Tibial nerve (tissue), 4 donors: Measurements from ENCODE around the gene SETD3.

ENCODE experiments used
- CTCF ChIP-seq, 5 experiments: fragments of 200-600 bp in 3 of 5; fragments of 450-650 bp in 2 of 5; sonication (generic) in 3 of 5; IDR thresholded peaks; one replicate each; pipeline ENCODE4 v1.5.1; 2016 to 2019; ENCODE audit warnings: antibody characterized with exemption in 5 of 5, mild to moderate bottlenecking in 3 of 5, moderate library complexity in 2 of 5
- EP300 ChIP-seq, 2 donors: sonication (generic); formaldehyde crosslinking; IDR thresholded peaks; one replicate each; pipeline ENCODE4 v1.6.1; 2017; ENCODE audit warnings: antibody characterized with exemption in 2 of 2, mild to moderate bottlenecking in 1 of 2
- POLR2A ChIP-seq, 2 donors: fragments of 450-650 bp; IDR thresholded peaks; one replicate each; pipeline ENCODE4 v1.6.1; 2017; ENCODE audit warnings: antibody characterized with exemption in 2 of 2, mild to moderate bottlenecking in 2 of 2, moderate library complexity in 2 of 2

DNA sequence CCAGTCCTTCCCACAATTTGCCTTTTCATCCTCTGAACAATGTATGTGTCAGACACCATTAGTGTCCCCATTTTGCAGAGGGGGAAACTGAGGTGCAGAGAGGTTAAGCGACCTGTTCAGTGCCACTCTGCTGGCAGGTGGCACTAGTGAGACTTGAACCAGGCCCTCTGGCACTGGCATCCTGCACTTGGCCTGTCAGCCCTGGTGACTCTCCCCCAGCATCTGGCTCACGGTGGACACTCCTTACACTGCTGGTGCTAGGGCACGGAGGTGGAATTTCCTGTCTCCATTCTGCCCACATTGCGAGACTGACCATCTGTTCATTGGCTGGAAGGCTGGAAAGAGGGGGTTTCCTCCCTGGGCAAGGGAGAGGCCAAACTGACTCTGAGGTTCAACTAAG lies 49.2 kb upstream of the SETD3 start:
- no peak for TF ChIP-seq CTCF (IDR thresholded peaks at IDR 0.05)
- TF ChIP-seq POLR2A (IDR thresholded peaks at IDR 0.05): no peak
- no peak for TF ChIP-seq EP300 (IDR thresholded peaks at IDR 0.05)
